GM21447 (cell line): ENCODE data around the gene HSPG2.
"Not testable (repeated sequence)": the region's sequence is repeated elsewhere in the genome, so short reads cannot be mapped to it uniquely, and the experiment has no call there.

ENCODE experiments used
- ATAC-seq: cut with Tn5 transposase; IDR thresholded peaks from one replicate; pipeline ENCODE4 v1.9.1; 2021; ENCODE audit not compliant: unreplicated experiment

HSPG2 gene

GRCh38 chr1:21914880-21915640 lies 22.1 kb downstream of the HSPG2 start:
- ATAC-seq: no peak

DNA sequence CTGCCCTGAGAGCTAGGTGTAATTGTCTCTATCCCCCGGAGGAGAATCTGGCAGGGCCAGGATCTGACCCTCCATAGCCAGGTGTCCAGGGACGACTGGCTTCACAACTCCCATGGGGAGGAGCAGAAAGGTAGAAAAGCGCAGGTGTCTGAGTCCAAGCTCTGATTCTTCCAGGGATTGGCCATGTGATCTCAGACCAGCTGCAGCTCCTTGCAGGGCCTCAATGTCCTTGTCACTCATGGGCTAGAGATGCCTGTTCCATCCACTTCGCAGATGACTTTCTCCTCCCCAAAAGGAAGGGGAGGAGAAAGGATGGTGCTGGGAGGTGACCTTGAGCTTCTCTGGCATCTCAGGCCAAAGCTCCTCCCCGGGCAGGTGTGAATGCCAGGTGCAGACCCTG lies 22.7 kb downstream of the HSPG2 start:
- ATAC-seq: no peak

DNA sequence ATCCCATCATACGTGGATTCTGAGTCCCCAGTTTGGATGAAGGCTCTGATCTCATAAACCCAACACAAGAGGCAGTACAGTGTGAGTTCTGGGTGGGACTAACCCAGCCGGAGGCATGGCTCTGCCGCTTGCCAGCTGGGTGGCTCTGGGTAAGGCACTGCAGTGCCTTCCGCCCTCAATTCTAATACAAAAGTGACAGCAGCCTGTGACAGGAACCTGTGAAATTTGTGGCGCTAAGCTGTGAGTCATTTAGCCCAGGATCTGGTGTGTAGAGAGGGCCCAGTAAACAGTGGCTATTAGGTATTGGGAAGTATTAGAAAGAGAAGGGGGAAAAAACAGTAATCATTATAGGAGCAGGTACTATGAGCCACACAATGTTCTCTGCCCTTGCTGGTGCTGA lies 23.3 kb downstream of the HSPG2 start:
- no peak for ATAC-seq

DNA sequence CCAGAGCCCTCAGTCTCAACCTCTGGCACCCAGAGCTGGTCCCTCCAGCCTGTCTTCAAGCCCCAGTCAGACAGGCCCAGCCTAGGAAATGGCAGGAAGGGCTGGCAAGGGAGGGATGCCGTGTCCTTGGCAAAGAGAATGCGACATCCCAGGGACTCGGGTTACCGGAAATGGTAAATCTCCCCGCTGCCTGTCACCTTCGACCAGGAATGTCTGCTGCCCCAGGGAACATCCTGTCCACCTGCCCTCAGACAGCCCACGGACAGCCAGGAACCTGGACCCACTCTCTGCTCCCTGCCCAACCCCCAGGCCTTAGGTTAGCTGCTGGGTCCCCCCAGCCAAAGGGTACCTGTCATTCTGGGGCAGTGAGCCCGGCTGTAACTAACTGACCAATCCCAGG lies 23.9 kb downstream of the HSPG2 start:
- no peak for ATAC-seq

GRCh38 chr1:21912038-21912758 lies 24.9 kb downstream of the HSPG2 start:
- ATAC-seq: no peak

DNA sequence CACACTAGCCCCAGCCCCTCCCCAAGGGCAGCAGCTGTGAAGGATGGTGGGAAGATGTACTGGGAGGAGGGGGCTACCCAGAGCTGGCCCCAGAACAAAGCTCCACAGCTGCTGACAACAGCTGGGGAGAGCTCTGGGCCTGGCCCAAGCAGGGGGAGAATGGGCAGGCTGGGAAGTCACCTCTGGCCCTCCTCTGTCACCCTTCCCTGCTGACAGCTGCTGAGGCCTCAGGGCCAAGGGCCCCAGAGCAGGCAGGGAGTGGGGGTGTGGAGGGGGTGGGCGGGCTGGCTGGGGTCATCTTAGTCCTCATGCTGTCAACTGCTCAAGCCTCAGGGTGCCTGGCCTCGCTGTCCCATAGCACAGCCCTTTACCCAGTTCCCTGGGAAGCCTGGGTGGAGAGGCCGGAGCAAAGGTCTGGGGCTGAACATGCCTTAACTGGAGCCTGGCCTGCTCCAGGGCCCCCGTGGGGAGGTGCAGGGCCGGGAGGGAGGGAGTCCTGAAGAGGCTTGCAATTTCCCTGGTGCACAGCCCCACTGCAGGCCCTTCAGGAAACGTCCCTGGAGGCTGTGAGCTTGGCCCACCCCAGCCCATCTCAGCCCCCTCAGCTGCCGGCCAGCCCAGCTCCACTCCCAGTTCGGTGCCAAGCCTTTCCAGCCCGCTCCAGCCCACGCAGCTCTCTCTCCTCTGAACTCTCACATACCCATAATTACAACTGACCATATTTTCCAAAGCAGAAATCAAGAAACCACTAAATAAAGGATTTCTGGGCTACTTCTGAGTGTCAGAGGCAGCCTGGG lies 25.7 kb downstream of the HSPG2 start:
- no peak for ATAC-seq

- no peak for ATAC-seq
Measured at GRCh38 chr1:21910558-21911204, 26.4 kb downstream of the HSPG2 start.

GRCh38 chr1:21909787-21910503 lies 27.2 kb downstream of the HSPG2 start:
- ATAC-seq: no peak

DNA sequence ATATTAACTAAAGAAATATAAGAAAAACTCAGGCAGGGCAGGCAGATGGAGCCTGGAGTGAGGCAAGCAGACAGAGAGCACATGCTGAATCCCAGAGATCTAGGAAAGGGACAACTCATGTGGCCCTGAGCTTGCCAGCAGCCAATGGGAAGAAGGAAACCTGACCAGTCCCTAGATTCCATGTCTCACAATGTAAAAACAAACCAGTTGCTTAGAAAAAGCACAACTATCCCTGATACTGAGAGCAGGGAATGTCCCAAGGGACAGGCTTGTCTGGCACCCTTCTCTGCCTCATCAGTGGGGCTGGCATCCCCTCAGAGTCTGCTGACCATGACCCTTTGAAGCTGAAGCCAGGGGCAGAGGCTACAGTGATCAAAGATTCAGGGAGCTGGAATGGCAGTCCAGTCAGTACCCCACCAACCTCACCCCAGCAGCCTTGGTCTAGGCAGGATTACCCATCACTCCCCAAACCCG lies 27.8 kb downstream of the HSPG2 start:
- ATAC-seq: no peak

GRCh38 chr1:21907737-21908534 lies 29.2 kb downstream of the HSPG2 start:
- not testable (repeated sequence) for ATAC-seq

GRCh38 chr1:21907079-21907418 lies 30.1 kb downstream of the HSPG2 start:
- ATAC-seq: no peak

DNA sequence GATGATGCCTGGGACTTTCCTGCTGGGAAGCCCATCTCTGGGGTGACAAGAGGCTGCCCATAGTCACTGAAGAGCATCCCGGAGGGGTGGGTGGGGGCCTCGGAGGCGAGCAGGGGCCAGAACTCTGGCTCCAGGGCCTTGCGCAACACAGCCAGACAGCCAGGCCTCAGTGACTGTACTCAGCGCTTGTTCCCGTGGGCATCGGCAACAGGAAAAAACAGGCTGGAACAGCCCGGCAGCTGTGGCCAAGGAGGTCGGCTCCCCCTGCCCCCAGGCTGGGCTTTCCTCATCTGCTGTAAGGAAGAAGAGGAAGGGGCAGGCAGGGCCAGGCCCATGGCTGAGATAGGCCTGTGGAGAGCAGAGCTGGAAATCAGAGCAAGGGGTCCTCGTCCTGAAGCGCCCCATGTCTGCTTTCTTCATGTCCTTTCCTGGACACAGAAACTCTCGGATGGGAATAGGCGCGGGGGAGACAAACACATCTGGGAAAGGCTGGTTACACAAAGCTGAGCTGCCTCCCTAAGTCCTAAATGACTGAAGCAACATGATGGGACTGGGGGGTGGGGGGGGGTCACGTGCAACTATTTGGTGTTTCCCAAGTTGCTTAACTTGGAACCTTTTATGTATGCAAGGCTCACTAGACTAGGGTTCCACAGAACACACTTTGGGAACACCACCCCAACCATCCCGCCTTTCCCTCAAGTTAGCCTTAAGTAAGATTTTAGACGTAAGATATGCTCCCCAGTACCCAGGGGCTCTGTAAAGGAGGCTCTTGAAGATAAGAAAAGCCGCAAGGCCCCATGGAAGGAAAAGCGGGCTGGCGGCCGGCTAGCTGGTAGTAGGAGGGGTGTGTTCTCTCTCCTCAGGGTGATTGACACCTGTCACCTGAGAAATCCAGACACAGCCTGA lies 30.7 kb downstream of the HSPG2 start:
- no peak for ATAC-seq

DNA sequence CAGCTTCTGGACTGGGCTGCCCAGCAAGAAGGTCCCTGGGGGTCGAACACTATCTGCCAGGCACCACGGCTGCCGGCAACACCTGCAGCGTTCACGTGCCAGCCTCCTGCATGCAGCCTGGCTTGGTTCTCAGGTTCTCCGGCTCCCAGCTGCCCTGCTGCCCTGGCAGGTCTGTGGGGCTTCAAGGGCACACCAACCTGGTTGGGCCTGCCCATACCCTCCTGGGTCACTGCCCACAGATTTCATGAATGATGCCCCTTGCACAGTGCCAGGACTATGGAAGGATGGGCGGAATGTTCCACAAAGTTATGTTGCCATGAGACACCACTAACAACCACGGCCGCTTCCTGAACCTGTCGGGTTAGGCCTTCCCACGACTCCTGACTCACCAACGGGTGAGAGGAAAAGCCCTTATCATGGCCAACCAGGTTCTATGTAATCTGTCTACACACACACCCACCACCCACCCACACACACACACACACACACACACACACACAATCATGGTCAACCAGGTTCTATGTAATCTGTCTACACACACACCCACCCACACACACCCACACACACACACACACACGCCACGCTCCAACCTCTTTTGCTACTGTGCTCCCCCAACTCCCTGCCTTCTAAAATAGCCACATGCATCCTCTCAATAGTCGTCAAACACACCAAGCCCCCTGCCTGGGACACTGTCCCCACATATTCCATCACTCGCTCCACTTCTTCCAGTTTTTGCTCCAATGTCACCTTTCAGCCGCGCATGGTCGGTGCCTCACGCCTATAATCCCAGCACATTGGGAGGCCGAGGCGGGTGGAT lies 32.2 kb downstream of the HSPG2 start:
- ATAC-seq: no peak

- no peak for ATAC-seq
Measured at GRCh38 chr1:21904454-21904703, 32.7 kb downstream of the HSPG2 start.

DNA sequence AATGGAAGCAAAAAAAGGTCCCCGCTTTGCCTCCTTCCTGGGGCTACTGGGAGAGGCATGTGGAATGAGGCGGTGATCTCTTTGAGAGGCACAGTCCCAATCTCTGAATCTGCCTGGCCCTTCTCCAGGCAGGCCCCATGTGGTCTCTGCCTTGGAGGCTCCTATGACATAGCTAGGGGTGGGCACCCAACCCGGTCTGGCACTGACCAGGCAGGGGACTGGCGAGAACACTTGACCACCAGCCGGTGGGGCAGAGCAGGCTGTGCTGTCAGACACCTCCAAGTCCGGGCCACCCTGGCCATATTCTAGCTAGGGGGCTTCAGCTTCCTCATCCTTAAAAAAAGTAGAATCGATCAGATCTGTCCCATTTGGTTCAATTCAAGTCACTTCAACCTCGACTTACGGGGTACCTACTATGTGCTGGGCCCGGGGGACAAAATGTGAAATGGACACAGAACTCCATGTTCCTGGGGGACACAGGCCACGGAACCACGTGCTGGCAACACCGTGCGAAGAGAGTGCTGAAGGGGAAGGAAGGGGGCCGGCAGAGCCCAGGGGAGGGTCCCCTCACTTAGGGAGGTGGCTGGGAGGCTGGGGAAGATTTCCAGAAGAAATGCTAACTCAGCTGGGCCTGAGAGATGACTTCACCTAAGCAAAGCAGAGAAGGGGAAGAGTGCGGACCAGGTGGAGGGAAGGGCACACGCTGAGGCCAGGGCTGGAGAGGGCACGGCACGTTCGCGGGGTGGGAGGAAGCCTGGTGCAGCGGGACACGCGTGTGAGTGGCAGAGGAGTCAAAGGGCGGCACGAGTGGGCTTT lies 33.3 kb downstream of the HSPG2 start:
- no peak for ATAC-seq

DNA sequence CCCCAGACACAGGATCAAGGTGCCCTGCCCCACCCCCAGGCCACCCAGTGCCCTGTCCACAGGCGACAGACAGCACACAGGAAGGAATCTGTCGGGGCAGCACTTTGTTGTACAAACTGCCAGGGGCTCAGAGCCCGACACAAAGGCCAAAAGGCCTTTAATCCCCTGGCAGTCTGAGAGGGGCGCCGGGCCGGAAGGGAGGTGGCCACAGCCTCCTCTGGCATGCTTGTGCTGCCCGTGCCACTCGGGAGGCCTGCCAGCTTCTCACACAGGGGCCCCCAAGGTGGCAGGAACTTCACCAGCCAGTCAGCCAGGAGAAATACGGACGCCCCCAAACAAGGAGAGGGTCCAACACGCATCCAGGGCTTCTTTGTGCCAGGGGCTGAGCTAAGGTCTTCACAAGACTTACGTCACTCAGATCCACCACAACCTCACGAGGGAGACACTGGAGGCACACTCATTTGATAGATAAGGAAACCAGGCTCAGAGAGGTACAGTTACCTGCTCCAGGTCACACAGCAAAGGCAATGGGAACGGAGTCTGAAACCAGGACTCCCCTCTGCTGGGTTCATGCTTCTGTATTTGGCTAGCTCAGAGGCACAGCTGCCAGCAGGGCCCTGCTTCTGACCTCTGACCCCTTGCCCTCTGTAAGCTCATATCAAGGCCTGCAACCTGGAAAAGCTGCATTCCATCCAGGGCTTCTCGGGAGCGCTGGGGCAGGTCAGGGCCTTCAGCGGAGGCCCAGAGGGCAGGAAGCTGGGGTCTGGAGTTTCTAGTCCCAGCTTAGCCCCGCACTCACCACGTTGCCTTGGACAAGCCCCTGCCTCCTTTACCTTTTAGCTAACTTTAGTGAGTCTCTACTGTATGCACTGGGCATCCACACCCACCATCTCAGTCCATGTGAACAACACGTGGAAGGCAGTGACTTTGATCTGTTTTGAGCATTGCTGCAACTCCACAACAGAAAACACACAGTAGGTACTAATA lies 34.8 kb downstream of the HSPG2 start:
- ATAC-seq: no peak
